ENCODE results near the gene FBXO4.

FBXO4 gene

GRCh38 chr5:41893074-41893851 lies 31.8 kb upstream of the FBXO4 start:
- TF ChIP-seq TCF4 (CRISPR knock-in tag; IDR thresholded peaks at IDR 0.05; ENCODE audit: borderline replicate concordance): no peak
- TF ChIP-seq ZFP30 (CRISPR knock-in tag; IDR thresholded peaks at IDR 0.05): no peak
- no peak for TF ChIP-seq ZNF8 (CRISPR knock-in tag; IDR thresholded peaks at IDR 0.05)
- TF ChIP-seq OSR1 (CRISPR knock-in tag; IDR thresholded peaks at IDR 0.05): no peak
- TF ChIP-seq ZNF70 (CRISPR knock-in tag; IDR thresholded peaks at IDR 0.05): no peak
- no peak for ATAC-seq

GRCh38 chr5:41896230-41896629 lies 28.9 kb upstream of the FBXO4 start:
- no peak for TF ChIP-seq CSDC2 (CRISPR knock-in tag; IDR thresholded peaks at IDR 0.05)
- TF ChIP-seq ARNTL (CRISPR knock-in tag; IDR thresholded peaks at IDR 0.05; ENCODE audit: borderline replicate concordance, low read depth): no peak
- TF ChIP-seq, protein P1, sequence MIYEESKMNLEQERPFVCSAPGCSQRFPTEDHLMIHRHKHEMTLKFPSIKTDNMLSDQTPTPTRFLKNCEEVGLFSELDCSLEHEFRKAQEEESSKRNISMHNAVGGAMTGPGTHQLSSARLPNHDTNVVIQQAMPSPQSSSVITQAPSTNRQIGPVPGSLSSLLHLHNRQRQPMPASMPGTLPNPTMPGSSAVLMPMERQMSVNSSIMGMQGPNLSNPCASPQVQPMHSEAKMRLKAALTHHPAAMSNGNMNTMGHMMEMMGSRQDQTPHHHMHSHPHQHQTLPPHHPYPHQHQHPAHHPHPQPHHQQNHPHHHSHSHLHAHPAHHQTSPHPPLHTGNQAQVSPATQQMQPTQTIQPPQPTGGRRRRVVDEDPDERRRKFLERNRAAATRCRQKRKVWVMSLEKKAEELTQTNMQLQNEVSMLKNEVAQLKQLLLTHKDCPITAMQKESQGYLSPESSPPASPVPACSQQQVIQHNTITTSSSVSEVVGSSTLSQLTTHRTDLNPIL (CRISPR knock-in tag; IDR thresholded peaks at IDR 0.05; ENCODE audit: low read depth): no peak
- no peak for TF ChIP-seq PATZ1 (CRISPR knock-in tag; IDR thresholded peaks at IDR 0.05; ENCODE audit: borderline replicate concordance)
- no peak for TF ChIP-seq ISL1 (CRISPR knock-in tag; IDR thresholded peaks at IDR 0.05)
- TF ChIP-seq OSR1 (CRISPR knock-in tag; IDR thresholded peaks at IDR 0.05): no peak
- no peak for TF ChIP-seq PPARA (CRISPR knock-in tag; IDR thresholded peaks at IDR 0.05; ENCODE audit: borderline replicate concordance)
- ATAC-seq: no peak

- ATAC-seq: no peak
- TF ChIP-seq ZNF70 (CRISPR knock-in tag; IDR thresholded peaks at IDR 0.05) (no peak), PATZ1 (CRISPR knock-in tag; IDR thresholded peaks at IDR 0.05; ENCODE audit: borderline replicate concordance) (no peak), OSR1 (CRISPR knock-in tag; IDR thresholded peaks at IDR 0.05) (no peak), ZNF565 (CRISPR knock-in tag; conservative IDR thresholded peaks at IDR 0.05; ENCODE audit: low read depth) (no peak), PPARA (CRISPR knock-in tag; IDR thresholded peaks at IDR 0.05; ENCODE audit: borderline replicate concordance) (no peak), SNAI2 (CRISPR knock-in tag; IDR thresholded peaks at IDR 0.05) (no peak), ZFP3 (CRISPR knock-in tag; IDR thresholded peaks at IDR 0.05) (no peak), GLIS3 (CRISPR knock-in tag; IDR thresholded peaks at IDR 0.05) (no peak), BACH2 (CRISPR knock-in tag; IDR thresholded peaks at IDR 0.05; ENCODE audit: borderline replicate concordance) (no peak)
- TF ChIP-seq, protein P2, sequence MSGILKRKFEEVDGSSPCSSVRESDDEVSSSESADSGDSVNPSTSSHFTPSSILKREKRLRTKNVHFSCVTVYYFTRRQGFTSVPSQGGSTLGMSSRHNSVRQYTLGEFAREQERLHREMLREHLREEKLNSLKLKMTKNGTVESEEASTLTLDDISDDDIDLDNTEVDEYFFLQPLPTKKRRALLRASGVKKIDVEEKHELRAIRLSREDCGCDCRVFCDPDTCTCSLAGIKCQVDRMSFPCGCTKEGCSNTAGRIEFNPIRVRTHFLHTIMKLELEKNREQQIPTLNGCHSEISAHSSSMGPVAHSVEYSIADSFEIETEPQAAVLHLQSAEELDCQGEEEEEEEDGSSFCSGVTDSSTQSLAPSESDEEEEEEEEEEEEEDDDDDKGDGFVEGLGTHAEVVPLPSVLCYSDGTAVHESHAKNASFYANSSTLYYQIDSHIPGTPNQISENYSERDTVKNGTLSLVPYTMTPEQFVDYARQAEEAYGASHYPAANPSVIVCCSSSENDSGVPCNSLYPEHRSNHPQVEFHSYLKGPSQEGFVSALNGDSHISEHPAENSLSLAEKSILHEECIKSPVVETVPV (CRISPR knock-in tag; IDR thresholded peaks at IDR 0.05): no peak
- TF ChIP-seq, protein P3, sequence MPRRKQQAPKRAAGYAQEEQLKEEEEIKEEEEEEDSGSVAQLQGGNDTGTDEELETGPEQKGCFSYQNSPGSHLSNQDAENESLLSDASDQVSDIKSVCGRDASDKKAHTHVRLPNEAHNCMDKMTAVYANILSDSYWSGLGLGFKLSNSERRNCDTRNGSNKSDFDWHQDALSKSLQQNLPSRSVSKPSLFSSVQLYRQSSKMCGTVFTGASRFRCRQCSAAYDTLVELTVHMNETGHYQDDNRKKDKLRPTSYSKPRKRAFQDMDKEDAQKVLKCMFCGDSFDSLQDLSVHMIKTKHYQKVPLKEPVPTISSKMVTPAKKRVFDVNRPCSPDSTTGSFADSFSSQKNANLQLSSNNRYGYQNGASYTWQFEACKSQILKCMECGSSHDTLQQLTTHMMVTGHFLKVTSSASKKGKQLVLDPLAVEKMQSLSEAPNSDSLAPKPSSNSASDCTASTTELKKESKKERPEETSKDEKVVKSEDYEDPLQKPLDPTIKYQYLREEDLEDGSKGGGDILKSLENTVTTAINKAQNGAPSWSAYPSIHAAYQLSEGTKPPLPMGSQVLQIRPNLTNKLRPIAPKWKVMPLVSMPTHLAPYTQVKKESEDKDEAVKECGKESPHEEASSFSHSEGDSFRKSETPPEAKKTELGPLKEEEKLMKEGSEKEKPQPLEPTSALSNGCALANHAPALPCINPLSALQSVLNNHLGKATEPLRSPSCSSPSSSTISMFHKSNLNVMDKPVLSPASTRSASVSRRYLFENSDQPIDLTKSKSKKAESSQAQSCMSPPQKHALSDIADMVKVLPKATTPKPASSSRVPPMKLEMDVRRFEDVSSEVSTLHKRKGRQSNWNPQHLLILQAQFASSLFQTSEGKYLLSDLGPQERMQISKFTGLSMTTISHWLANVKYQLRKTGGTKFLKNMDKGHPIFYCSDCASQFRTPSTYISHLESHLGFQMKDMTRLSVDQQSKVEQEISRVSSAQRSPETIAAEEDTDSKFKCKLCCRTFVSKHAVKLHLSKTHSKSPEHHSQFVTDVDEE (CRISPR knock-in tag; IDR thresholded peaks at IDR 0.05): no peak
These were observed 21.6 kb upstream of the FBXO4 start for GRCh38 chr5:41903382-41903891.
